ENCODE results near the gene C1orf122.

The C1orf122 gene

DNA sequence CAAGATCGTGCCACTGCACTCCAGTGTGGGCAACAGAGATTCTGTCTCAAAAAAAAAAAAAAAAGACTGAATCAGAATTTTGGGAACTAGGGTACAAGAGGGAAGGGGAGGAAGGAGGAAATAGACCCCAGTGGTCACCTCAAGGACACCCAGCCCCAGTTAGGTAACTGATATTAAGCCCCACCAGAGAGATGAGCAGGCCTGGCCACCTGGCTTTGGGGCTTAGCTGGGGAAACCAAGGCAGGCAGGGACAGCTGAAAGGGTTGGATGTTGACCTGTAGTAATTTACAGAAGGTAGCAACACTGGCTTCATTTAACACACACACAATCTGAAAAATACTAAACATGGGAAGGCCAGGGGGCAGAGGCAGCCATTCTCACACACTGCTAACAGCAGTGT is 5.2 kb upstream of the C1orf122 start:
- in situ Hi-C loops (cut with HindIII; ENCODE audit: low sequenced_read_pairs), result no loop called here
- DNase-seq (ENCODE audit: low read depth, low spot score), result no peak
- TF ChIP-seq, protein P1, sequence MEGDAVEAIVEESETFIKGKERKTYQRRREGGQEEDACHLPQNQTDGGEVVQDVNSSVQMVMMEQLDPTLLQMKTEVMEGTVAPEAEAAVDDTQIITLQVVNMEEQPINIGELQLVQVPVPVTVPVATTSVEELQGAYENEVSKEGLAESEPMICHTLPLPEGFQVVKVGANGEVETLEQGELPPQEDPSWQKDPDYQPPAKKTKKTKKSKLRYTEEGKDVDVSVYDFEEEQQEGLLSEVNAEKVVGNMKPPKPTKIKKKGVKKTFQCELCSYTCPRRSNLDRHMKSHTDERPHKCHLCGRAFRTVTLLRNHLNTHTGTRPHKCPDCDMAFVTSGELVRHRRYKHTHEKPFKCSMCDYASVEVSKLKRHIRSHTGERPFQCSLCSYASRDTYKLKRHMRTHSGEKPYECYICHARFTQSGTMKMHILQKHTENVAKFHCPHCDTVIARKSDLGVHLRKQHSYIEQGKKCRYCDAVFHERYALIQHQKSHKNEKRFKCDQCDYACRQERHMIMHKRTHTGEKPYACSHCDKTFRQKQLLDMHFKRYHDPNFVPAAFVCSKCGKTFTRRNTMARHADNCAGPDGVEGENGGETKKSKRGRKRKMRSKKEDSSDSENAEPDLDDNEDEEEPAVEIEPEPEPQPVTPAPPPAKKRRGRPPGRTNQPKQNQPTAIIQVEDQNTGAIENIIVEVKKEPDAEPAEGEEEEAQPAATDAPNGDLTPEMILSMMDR (IDR thresholded peaks at IDR 0.05; ENCODE audit: low read depth, low read length), result no peak
- no peak overlapping the region for H3K4me3 ChIP-seq (ENCODE audit: low read depth, low read length)

DNA sequence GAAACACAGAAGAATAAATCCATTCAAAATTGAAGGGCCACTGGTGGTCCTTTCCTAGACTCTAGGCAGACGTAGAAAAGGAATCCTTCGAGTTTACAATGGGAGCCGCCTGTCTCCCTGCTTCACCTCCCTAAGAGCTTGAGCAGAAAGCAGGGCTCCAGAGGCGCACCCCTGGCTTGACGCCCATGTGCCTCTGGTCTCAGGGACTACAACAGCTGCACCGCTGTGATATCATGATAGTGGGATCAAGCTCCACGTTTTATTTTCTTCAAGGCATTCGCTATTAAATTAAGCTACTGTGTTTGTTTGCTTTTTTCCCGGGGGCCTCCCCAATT is 403 bp upstream of the C1orf122 start:
- in situ Hi-C loops (cut with HindIII; ENCODE audit: low sequenced_read_pairs), result no loop called here
- H3K4me3 ChIP-seq (ENCODE audit: low read depth, low read length), result peak overlapping the region; percentile 85
- DNase-seq (ENCODE audit: low read depth, low spot score), result no peak
- TF ChIP-seq, protein P1 (IDR thresholded peaks at IDR 0.05; ENCODE audit: low read depth, low read length), result no peak

DNA sequence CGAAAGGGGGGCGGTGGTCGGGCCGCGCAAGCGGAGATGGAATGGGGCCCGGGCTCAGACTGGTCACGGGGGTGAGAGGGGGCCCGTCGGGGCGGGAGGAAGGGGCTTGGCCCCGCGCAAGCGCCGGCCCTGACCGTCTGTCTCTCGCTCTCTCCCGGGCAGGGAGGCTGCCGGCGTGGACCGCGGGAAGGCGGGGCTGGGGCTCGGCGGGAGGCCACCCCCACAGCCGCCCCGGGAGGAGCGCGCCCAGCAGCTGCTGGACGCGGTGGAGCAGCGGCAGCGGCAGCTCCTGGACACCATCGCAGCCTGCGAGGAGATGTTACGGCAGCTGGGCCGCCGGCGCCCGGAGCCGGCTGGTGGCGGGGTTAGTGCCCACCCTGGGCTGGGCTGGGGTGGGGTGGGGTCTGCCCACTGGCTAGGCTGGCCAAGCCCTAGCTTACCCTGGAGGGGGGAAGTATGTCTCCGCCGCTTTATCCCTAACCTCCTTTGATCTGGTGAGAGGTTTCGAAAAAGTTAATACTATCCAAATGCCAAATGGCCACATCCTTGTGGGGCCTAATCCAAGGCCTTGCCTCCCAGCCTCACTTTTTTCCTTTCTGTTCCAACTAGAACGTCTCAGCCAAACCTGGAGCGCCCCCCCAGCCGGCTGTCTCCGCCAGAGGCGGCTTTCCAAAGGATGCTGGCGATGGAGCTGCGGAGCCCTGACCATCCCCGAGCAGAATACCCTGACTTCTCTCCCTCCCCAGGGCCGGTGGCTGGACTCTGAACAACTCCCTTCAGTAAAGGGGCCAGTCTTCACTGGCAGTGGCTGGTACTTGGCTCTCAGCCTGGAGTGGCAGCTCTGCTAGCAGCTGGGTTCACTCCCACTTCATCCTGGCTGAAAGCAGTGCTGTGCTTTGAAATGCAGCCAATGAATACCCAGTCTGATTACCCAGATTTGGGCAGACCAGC is 1.1 kb downstream of the C1orf122 start:
- peak overlapping the region; percentile 85 for H3K4me3 ChIP-seq (ENCODE audit: low read depth, low read length)
- in situ Hi-C loops (cut with HindIII; ENCODE audit: low sequenced_read_pairs), result no loop called here
- peak; percentile 83 for DNase-seq (ENCODE audit: low read depth, low spot score)
- TF ChIP-seq, protein P1 (IDR thresholded peaks at IDR 0.05; ENCODE audit: low read depth, low read length), result no peak

DNA sequence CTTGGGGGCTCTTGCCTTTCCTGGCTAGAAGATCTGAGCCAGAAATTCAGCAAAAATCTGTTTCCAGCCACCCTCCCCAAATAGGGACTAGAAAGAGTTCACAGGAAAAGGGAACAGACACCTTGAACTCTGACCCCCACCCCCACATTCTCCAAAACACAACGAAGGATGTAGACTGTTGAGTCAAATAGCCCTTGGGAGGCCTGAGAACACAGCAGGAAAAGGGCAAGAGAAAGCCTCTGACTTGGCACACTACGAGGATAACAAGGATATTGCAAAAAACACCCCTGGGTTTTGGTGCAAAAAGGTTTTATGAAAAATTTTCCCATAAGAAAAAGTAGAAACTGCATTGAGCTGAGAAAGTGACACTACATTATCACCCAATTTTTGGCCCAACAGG is 2.4 kb downstream of the C1orf122 start:
- TF ChIP-seq, protein P1 (IDR thresholded peaks at IDR 0.05; ENCODE audit: low read depth, low read length), result no peak
- DNase-seq (ENCODE audit: low read depth, low spot score), result peak; percentile 9
- in situ Hi-C loops (cut with HindIII; ENCODE audit: low sequenced_read_pairs), result no loop called here
- no peak overlapping the region for H3K4me3 ChIP-seq (ENCODE audit: low read depth, low read length)

DNA sequence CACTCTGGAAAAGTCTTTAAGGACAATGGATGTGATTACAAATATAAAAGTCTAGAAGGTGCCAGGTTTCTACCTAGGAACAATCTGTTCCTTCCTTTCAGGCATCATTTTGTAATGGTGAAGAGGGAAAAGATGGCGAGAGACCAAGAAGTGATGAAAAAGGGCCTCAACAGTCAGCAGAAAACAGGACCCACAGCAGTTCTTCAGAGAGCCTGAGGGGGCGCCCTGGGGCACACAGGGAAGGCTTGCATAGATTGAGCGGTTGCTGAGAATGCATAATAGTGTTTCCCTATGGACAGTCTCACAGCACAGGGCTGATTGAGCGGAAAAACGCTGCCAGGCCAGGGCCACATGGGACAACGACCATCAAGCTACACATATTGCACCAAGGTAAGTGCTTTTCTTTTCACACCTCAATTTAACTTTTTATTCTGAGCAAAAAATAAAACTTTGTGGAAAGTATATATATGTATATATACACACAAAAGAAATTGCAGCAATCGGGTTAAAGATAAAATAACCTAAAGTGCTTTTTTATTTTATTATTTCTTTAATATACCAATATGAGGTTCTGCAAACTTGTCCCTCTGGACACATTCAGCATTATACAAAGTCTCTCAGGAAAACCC is 3.6 kb downstream of the C1orf122 start:
- no peak overlapping the region for H3K4me3 ChIP-seq (ENCODE audit: low read depth, low read length)
- in situ Hi-C loops (cut with HindIII; ENCODE audit: low sequenced_read_pairs), result no loop called here
- peak; percentile 78 for DNase-seq (ENCODE audit: low read depth, low spot score)
- TF ChIP-seq, protein P1 (IDR thresholded peaks at IDR 0.05; ENCODE audit: low read depth, low read length), result peak; percentile 96

DNA sequence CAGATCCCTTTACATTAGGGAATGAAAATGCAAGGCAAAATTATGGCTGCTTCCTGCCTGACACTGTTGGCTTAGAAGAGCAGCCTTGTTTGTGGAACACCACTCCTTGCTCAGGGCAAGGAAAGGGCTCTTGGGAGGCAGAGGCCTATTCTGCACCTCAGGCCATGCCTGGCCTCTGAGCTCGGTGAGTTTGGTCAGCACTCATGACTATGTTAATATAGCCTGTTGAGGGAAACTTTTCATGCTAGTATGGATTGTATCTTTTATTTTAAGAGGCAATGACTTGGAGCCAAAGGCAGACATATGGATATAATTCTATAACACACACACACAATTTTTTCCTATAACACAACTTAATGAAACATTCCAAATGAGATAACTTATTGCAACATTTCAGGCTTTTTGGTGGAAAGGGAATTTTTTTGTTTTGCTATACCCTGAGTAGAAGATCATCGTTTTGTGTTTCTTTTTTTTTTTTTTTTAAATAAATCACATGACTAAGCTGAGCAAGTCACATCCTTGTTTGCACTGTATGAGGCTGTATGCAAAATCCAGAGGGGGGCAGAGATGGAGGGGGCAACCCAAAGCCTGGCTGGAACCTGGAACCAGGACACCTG is 6.0 kb downstream of the C1orf122 start:
- TF ChIP-seq, protein P1 (IDR thresholded peaks at IDR 0.05; ENCODE audit: low read depth, low read length), result no peak
- in situ Hi-C loops (cut with HindIII; ENCODE audit: low sequenced_read_pairs), result no loop called here
- no peak overlapping the region for H3K4me3 ChIP-seq (ENCODE audit: low read depth, low read length)
- no peak for DNase-seq (ENCODE audit: low read depth, low spot score)

All from astrocyte of the spinal cord (primary cell).